ENCODE data around the gene LGALS1. TPM values are rescaled to one million over a fixed set of nuclear protein-coding genes. Genes with fewer than 3 reads are reported as not detected.

Gene LGALS1
- total and polyA plus RNA-seq, 9 of the 15 experiments (the other 6 are each of a cell fraction or from before 2014, with no cell fraction given): 160 to 800 (median 330) TPM

DNA sequence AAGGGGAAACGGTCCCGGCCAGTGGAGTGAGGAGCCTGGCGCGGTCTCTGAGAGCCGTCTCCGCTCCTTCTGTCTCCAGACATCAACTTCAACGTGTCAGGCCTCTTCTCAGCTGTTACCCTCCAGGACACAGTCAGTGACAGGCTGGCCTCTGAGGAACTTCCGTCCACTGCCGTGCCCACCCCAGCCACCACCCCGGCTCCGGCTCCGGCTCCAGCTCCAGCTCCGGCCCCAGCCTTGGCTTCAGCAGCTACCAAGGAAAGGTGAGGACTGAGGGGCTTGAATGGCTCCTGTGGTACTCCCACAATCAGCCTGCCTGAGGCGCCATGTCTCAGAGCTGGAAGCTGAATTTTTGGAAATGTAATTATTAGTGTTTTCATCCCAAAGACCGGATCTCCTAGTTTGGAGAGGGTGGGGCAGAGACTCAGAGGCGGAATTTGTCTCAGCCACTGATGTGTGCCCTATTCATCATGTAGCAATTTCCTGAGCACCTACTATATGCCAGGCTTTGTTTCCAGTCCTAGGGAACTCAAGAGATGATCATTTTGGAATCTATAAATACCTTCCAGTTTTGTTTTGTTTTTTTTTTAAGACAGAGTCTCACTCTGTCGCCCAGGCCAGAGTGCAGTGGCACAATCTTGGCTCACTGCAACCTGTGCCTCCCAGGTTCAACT lies 24.8 kb upstream of the LGALS1 start:
- BruUV-seq (replicated peaks): no TSS peak
- ChIA-PET POLR2A (no interaction called here), CTCF (ENCODE audit: low intra/inter-chr PET ratio) (no interaction called here)
- FAIRE-seq (no peak), ATAC-seq (no peak), DNase-seq (ENCODE audit: extremely low read depth in 1 of 4, low spot score in 3 of 4) (no peak)
- Histone ChIP-seq H3K79me2 (ENCODE audit: control insufficient read depth, insufficient read depth, low read length) (no peaks in the 10 kb centered on the region), H3K4me3 (no peak overlapping the region), H3K9me1 (ENCODE audit: control insufficient read depth, insufficient read depth, low read length) (no peaks in the 10 kb centered on the region), H3K9ac (ENCODE audit: insufficient read depth in 1 of 2, low read depth in 2 of 2, low read length in 2 of 2) (no peak overlapping the region), H3K27me3 (ENCODE audit: control insufficient read depth in 2 of 2, insufficient read depth in 2 of 2, low read length in 2 of 2) (no peaks in the 10 kb centered on the region), H3K36me3 (ENCODE audit: control insufficient read depth, insufficient read depth, low read length) (peaks cover 44% of the 10 kb centered on the region; the same call in 2 of the 3 replicates), H3K4me1 (replicated peaks in 1 of 2; ENCODE audit: control insufficient read depth in 2 of 2, insufficient read depth in 2 of 2, low read length in 2 of 2) (no peaks in the 10 kb centered on the region; a peak in 1 of 5 replicates), H3K4me2 (ENCODE audit: insufficient read depth, low read length) (no peak overlapping the region), H3K27ac (ENCODE audit: extremely low read depth, low read depth, low read length) (no peak overlapping the region), H3K9me3 (replicated peaks; ENCODE audit: control insufficient read depth, insufficient read depth, low read depth, low read length) (no peaks in the 10 kb centered on the region), H2AFZ (ENCODE audit: low read depth, low read length) (no peak overlapping the region), H4K20me1 (replicated peaks; ENCODE audit: control insufficient read depth, insufficient read depth, low read length) (no peaks in the 10 kb centered on the region)
- intact Hi-C loops (cut with micrococcal nuclease) (no loop called here), in situ Hi-C loops (cut with MboI) (no loop called here)
- TF ChIP-seq DPF2 (IDR thresholded peaks at IDR 0.05) (no peak), ZBTB26 (CRISPR knock-in tag; IDR thresholded peaks at IDR 0.05) (no peak), CCAR2 (IDR thresholded peaks at IDR 0.05; ENCODE audit: low read depth, low read length) (no peak), RBFOX2 (IDR thresholded peaks at IDR 0.05; ENCODE audit: low read depth, low read length) (0 out of 2 replicates have a peak, but pooled peaks have one; percentile 23), LEF1 (IDR thresholded peaks at IDR 0.05) (no peak), OTX1 (CRISPR knock-in tag; IDR thresholded peaks at IDR 0.05) (no peak), ZNF184 (CRISPR knock-in tag; IDR thresholded peaks at IDR 0.05) (no peak), BHLHE40 (IDR thresholded peaks at IDR 0.05; ENCODE audit: low read length) (no peak), CAMTA2 (CRISPR knock-in tag; conservative IDR thresholded peaks at IDR 0.05) (no peak), ZNF23 (CRISPR knock-in tag; IDR thresholded peaks at IDR 0.05) (no peak), ZFP91 (CRISPR knock-in tag; IDR thresholded peaks at IDR 0.05) (no peak), ZNF12 (CRISPR knock-in tag; IDR thresholded peaks at IDR 0.05) (0 out of 2 replicates have a peak, but pooled peaks have one; percentile 51), SPI1 (IDR thresholded peaks at IDR 0.05; ENCODE audit: borderline replicate concordance, low read depth, low read length) (no peak)
- 98% methylated on average over 8 of the region's 17 CpGs for WGBS (ENCODE audit: insufficient coverage, low coverage, missing lambda C conversion rate)

Data from K562 (cell line).